ENCODE measurements around the gene PARP3.
A peak's percentile ranks its signal among the peaks of the same experiment; 100 is the strongest.
"Not testable (repeated sequence)": the region's sequence is repeated elsewhere in the genome, so short reads cannot be mapped to it uniquely, and the experiment has no call there.

Gene PARP3

GRCh38 chr3:51941798-51942602 is at the start of gene PARP3, which contains the start of gene RRP9:
PARP3 (plus strand) TSS chr3:51942363; CDS start chr3:51943356, 993 bp downstream.
RRP9 (minus strand) TSS chr3:51941904; CDS start chr3:51941867, 37 bp downstream.
- peak; percentile 100 for DNase-seq (ENCODE audit: low spot score)

- no peak for DNase-seq (ENCODE audit: low spot score)
These were observed 47.8 kb upstream of the PARP3 start for GRCh38 chr3:51894391-51894790.

GRCh38 chr3:51894939-51895338 is 47.2 kb upstream of the PARP3 start:
- no peak for DNase-seq (ENCODE audit: low spot score)

- DNase-seq (ENCODE audit: low spot score), result no peak
These were observed 45.4 kb upstream of the PARP3 start for GRCh38 chr3:51896607-51897305.

- no peak for DNase-seq (ENCODE audit: low spot score)
These were observed 44.8 kb upstream of the PARP3 start for GRCh38 chr3:51897391-51897790.

GRCh38 chr3:51900043-51900442 is 42.1 kb upstream of the PARP3 start:
- not testable (repeated sequence) for DNase-seq (ENCODE audit: low spot score)

GRCh38 chr3:51902361-51902760 is 39.8 kb upstream of the PARP3 start:
- not testable (repeated sequence) for DNase-seq (ENCODE audit: low spot score)

GRCh38 chr3:51904034-51904823 is 37.9 kb upstream of the PARP3 start:
- no peak for DNase-seq (ENCODE audit: low spot score)

GRCh38 chr3:51908026-51908425 is 34.1 kb upstream of the PARP3 start:
- no peak for DNase-seq (ENCODE audit: low spot score)

- no peak for DNase-seq (ENCODE audit: low spot score)
These were observed 25.7 kb upstream of the PARP3 start for GRCh38 chr3:51916418-51916817.

GRCh38 chr3:51921081-51921578 is 21.0 kb upstream of the PARP3 start:
- no peak for DNase-seq (ENCODE audit: low spot score)

- DNase-seq (ENCODE audit: low spot score), result no peak
These were observed 14.8 kb upstream of the PARP3 start for GRCh38 chr3:51927061-51927977.

GRCh38 chr3:51928438-51928837 is 13.7 kb upstream of the PARP3 start:
- DNase-seq (ENCODE audit: low spot score), result no peak

GRCh38 chr3:51928981-51929380 is 13.2 kb upstream of the PARP3 start:
- not testable (repeated sequence) for DNase-seq (ENCODE audit: low spot score)

- no peak for DNase-seq (ENCODE audit: low spot score)
These were observed 12.7 kb upstream of the PARP3 start for GRCh38 chr3:51929420-51930003.

- DNase-seq (ENCODE audit: low spot score), result no peak
These were observed 11.7 kb upstream of the PARP3 start for GRCh38 chr3:51930439-51930838.

- no peak for DNase-seq (ENCODE audit: low spot score)
These were observed 10.4 kb upstream of the PARP3 start for GRCh38 chr3:51931756-51932155.

GRCh38 chr3:51932471-51933370 is 9.4 kb upstream of the PARP3 start:
- no peak for DNase-seq (ENCODE audit: low spot score)

GRCh38 chr3:51933471-51934138 is 8.6 kb upstream of the PARP3 start:
- no peak for DNase-seq (ENCODE audit: low spot score)

Data from pons (tissue), 1 donor.